ENCODE measurements around the gene ILF2.
"Not testable (repeated sequence)": the region's sequence is repeated elsewhere in the genome, so short reads cannot be mapped to it uniquely, and the experiment has no call there.

The ILF2 gene

DNA sequence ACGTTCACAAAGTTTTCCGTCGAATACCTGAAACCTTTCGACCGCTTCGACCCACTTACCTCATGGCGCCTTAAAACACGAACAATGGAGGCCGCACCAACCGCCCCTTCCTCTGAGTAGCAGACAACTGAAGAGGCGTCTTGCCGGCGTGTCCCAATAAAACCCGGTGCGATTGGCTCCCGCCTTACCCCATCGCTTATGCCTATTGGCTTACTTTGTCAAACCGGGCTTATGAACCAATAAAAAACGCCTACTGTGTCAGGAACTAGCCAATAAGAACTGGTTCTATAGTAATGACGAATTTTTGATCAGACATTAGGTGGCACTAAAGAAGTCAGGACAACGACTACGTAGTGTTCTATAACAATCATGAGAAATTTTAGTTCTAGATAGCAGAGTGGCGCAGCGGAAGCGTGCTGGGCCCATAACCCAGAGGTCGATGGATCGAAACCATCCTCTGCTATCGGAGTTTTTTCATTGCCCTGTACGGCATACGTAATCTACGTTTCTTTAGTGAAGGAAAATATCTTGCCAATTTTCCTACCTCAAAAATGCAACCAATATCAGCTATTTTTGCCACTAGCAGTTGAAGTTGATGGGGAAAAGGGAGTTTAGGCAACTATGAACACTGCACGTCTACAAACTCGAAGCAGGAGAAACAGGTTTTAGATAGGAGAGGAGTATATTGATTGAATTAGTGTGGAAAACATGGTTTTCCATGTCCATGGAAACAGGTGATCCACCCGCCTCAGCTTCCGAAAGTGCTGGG is at the start of gene ILF2:
Gene ILF2 (minus strand): TSS at position 135 of the 769 bp plus-strand sequence. CDS start 71 bp downstream, at position 64.
- peak; percentile 99 for DNase-seq

DNA sequence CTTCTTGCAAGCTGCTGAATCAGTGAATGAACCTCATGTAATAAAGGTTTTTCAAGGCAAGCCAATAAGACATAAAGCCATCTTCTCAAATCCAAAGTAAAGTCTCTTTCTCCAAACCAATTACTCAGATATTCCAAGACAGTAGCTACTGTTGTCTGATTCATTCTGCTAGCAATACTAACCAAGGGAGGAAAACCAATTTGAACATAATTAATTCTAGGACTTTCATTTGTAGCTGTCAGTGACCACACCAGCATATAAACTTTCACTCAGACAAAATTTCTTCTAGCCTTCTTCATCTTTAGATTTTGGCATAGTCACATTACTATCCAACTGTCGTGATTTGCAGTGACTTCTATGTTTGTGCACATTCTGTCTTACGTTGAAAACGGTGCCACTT is 46.5 kb upstream of the ILF2 start:
- DNase-seq = no peak

GRCh38 chr1:153716211-153716610 is 45.4 kb upstream of the ILF2 start:
- not testable (repeated sequence) for DNase-seq

GRCh38 chr1:153711026-153711425 is 40.2 kb upstream of the ILF2 start:
- no peak for DNase-seq

- peak; percentile 28 for DNase-seq
Measured at GRCh38 chr1:153705484-153705883, 34.7 kb upstream of the ILF2 start.

- DNase-seq = no peak
Measured at GRCh38 chr1:153699768-153700167, 29.0 kb upstream of the ILF2 start.

GRCh38 chr1:153698923-153699714 is 28.3 kb upstream of the ILF2 start:
- DNase-seq = no peak

- DNase-seq = no peak
Measured at GRCh38 chr1:153698020-153698922, 27.5 kb upstream of the ILF2 start.

GRCh38 chr1:153697191-153698019 is 26.6 kb upstream of the ILF2 start:
- no peak for DNase-seq

DNA sequence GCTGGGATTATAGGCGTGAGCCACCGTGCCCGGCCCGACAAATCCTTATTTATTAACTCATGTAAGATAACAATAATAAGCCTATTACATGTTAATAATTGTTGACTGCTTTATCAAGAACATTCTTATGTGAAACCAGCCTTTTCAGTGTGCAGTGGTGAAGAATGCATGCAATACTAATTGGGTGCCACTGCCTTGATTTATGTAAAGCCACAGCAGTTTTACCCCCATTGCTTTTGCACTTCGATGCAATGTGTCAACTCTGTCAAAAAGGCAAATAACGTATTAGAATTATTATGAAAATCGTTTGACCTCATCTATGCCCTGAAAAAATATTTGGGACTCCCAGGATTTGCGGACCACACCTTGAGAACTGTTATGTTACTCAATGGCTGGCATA is 25.9 kb upstream of the ILF2 start:
- no peak for DNase-seq

GRCh38 chr1:153693466-153693865 is 22.7 kb upstream of the ILF2 start:
- no peak for DNase-seq

GRCh38 chr1:153688736-153689328 is 18.0 kb upstream of the ILF2 start:
- no peak for DNase-seq

DNA sequence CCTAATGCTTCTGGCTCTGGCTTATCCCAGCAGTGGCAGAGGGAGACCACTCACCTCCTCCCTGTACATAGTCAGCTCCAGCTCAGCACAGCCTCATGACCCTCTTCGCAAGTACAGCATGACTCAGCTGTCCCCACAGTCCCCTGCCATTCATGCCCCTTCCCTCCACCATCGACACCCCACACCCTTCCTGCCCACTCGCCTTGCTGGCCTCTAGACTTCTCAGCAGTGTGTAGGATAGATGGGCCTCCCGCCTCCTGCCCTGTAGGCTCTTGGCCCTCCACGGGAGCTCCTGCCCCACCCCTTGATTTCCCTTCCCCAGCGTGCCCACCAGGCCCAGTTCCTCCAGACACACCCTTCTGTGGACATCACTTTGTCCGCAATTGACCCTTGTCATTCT is 17.5 kb upstream of the ILF2 start:
- no peak for DNase-seq

- no peak for DNase-seq
Measured at GRCh38 chr1:153687346-153688125, 16.7 kb upstream of the ILF2 start.

- DNase-seq = no peak
Measured at GRCh38 chr1:153685544-153686340, 14.9 kb upstream of the ILF2 start.

- no peak for DNase-seq
Measured at GRCh38 chr1:153684892-153685291, 14.1 kb upstream of the ILF2 start.

DNA sequence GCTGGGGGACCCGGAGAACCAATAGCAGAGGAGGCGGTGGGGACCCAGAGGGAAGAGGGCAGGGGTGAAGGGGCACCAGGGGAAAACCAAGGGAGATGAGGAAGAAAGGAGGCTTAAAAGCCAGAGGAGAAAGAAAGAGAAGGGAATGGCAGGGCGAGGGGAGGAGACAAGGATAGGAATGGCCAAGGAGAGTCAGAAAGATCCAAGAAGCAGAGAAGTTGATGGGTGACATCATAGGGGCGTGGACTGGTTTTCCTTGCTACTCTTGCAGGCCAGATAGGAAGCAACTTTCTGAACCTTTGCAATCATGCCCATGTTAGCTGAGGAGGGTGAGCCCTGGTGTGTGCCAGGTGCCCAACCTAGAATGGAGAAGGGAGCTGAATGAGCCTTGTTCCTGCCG is 13.1 kb upstream of the ILF2 start:
- no peak for DNase-seq

- DNase-seq = no peak
Measured at GRCh38 chr1:153682730-153683129, 11.9 kb upstream of the ILF2 start.

DNA sequence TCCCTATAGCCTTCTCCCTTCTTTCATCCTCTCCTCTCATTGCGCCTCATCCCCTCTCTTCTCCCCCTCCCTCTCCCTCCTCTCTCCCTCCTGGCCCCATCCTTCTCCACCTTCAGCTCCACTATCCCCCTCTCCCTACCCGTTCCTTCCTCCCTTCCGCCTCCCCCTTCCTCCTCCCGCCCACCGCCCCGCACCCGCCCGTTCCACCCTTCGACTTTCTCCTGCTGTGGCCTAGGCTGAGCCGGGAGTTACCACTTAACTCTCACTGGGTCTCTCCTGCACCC is 9.3 kb upstream of the ILF2 start:
- DNase-seq = no peak

- no peak for DNase-seq
Measured at GRCh38 chr1:153679337-153680119, 8.7 kb upstream of the ILF2 start.
